Measurements from ENCODE around the gene PTPRN2.

PTPRN2 gene

DNA sequence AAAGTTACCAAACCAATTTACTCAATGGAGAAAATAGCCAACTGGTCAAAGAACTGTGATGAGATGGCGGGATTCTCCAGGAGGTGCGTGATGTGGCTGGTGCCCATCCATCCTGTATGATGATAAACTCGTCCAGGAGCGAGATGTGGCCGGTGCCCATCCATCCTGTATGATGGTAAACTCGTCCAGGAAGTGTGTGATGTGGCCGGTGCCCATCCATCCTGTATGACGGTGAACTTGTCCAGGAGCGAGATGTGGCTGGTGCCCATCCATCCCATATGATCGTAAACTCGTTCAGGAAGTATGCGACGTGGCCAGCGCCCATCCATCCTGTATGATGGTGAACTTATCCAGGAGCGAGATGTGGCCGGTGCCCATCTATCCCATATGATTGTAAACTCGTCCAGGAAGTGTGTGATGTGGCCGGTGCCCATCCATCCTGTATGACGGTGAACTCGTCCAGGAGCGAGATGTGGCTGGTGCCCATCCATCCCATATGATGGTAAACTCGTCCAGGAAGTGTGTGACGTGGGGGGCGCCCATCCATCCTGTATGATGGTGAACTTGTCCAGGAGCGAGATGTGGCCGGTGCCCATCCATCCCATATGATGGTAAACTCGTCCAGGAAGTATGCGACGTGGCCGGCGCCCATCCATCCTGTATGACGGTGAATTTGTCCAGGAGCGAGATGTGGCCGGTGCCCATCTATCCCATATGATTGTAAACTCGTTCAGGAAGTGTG, 754.6 kb downstream of the PTPRN2 start:
- DNase-seq = no peak

DNA sequence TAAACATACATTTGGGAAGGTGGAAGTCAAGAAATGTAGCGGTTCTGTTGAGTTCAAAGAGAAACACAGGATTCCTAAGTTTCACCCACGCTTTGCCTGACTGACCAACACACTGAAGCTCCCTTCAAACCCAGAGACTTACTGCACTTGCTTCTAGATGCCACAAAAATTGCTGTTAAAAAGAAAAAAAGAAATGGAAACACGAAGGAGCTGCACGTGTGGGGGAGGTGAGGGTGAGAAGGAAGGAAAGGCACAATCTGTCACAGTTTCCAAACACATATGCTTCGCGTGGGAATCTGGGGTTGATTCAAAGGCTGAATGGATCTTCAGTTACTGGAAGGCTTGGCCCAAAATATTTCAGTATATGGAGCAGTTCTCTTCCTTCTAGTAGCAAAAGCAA, 755.2 kb downstream of the PTPRN2 start:
- DNase-seq = no peak

DNA sequence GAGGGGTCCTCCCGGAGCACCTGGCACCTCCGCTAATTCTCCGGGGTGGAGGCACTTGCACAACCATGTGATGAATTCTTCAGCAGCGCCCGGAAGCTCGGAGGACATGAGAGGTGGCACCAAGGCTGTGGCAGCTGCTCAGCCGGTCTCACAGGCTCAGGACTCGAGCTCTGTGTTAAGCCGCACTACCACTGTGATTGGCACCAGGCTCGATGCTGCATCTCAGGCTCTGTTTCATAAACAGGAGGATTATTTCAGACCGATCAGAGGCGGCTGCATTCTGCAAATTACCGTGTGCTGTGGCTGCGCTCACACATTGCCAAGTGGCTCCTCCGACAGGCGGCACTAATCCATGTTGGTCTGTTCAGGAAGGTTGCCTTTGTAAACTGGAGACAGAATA, 755.6 kb downstream of the PTPRN2 start:
- no peak for DNase-seq

- DNase-seq = no peak
These were observed 756.3 kb downstream of the PTPRN2 start for GRCh38 chr7:157831143-157831905.

DNA sequence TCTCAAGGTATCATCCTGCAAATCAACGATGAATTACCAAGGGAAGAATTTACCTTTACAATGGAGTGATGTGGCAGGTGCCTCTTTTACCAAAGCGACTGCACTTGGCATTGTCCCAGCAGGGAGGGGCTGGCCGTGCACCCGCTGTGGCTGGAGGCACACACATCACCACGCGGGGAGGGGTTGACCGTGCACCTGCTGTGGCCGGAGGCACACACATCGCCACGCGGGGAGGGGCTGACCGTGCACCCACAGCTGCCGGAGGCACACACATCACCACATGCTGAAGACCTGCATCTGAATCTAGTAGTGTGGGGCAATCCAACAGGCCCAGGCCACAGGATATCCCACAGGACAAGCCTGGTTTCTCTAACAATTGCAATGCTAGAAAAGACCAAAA, 757.3 kb downstream of the PTPRN2 start:
- DNase-seq = no peak

DNA sequence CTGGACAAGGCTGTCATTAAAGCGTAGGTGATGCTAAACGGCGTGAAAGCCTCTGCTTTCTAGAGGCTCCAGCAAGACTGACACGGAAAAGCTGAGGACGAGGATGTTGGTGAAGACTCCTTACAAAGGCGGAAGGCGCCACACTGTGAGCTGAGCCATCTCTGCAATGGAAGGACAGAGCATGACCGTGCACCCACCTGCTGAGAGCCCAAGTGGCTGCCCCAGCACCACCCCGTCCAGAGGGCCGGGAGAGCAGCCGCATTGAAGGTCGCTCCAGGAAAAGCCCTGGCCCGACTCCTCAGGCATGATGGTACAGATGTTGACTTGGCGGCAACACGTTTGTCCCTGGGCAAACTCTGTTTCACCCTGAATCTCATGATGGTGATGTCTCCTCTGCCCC, 758.1 kb downstream of the PTPRN2 start:
- DNase-seq = no peak

DNA sequence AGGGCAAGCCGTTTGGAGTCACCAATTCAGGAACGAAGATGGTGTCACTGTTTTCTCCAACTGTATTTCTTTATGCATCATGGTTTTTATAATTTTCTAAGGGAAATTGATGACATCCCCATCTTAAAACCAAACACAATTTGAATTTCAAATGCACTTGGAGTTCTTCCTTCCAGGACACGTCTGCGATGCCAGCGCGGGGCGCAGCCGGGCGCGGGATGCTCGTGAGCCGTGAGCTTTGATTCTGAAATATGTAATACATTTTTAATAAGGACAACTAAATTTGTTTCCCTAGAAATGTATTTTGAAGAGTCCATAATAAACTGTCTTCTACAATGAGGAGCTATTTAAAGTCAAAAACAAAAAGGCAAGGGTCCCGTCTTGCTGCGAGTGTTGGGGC, 758.7 kb downstream of the PTPRN2 start:
- DNase-seq = no peak

GRCh38 chr7:157828190-157828589, 759.4 kb downstream of the PTPRN2 start:
- no peak for DNase-seq

DNA sequence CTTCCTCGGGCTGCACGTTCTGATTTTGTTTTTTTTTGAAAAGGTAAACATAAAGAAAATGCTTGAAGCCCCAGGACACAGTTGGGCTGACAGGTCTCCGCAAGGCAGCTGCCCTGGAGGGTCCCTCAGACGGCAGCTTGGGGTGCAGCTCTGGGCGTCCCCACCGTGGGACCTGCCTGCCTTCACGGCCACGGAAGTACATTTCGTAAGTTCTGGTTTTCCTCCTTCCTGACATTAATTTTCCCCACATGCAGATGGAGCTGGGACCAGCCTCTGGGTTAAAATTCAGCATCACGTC, 759.8 kb downstream of the PTPRN2 start:
- no peak for DNase-seq

DNA sequence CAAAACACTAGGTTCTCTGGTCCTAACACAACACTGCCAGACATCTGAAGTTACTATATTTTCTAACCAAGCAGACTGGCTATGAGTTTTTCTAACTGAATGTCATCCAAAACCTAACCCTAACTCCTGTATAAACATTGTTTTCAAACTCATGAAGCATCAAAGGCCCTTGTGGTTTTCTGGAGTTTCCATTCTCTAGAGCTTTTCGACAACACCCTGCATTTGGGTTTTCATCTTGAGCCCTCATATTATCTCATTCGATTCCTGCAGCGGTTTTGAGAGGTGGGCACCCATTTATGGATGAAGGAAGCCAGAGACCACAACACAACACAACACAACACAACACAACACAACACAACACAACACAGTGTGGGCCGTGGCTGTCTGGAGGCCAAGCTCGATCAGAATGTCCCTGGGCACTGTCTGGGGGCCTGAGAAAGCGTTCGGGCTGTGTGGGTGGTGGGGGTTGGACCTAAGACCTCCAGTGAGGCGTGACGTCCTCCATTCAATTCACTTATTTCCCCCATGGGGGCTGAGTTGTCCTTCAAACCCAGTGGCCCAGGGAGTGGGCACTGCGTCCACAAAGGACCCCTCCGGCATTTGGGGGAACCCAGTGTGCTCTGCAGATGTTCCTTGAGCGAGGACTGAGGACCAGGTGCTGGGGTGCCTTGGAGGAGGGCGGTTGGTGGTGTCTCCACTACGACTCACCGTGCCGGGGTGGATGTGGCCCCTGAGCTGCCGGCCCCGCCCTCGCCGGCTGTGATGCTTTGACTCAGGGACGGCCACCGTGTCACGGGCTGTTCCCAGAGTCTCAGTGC, 760.4 kb downstream of the PTPRN2 start:
- DNase-seq = no peak

DNA sequence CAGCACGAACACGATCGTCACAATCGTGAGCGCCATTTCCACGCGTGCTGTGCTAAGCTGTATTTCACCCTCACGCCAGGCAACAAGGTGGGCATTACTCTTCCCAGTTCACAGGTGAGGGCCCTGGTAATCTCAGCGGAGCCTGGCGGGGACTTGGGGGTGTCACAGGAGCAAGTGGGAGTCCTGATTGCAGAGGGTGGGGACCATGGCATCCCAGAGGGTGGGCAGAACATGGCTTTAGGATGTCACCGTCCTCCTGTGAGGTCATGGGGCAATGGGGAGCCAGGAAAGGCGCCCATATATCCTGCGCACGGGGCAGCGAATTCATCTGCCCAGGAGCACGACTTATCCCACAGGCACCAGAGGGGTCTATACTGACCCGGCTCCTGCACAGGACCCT, 761.1 kb downstream of the PTPRN2 start:
- no peak for DNase-seq

- no peak for DNase-seq
These were observed 762.3 kb downstream of the PTPRN2 start for GRCh38 chr7:157825325-157825724.

GRCh38 chr7:157824819-157825121, 762.9 kb downstream of the PTPRN2 start:
- no peak for DNase-seq

DNA sequence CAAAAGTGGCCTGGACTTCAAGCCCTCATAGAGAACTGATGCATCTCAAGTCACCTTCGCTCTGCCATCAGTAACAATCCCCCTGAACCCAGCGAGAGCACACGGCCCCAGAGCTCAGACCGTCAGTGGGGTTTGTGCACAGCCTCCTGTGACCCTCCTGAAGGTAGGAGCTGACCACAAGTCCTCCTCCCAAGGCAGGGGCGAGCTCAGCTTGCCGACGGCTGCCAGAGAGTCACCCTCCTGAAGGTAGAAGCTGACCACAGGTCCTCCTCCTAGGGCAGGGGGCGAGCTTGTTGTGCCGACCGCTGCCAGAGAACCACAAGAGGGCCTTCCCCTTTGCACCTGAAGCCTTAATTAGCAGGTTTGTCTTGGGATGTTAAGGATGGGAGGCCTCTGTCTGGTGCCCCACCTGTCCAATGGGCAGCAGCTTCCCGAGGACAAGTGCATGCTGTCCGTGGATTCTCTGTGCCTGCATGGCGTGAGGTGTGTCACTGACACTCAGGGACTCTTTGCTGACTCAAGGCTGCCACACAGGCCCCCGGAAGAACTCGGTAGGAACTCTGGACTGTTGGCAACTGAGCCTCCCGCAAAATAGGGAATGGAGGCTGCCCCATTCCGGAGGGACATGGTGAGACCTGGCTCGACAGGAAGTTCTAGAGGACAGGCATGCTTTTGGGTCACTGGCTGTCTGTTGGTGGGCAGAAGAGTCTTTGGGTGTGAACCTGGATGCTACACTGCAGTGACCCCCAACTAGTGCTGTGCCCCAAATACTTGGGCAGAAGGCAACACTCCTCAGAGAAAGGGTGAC, 763.4 kb downstream of the PTPRN2 start:
- no peak for DNase-seq

- no peak for DNase-seq
These were observed 765.0 kb downstream of the PTPRN2 start for GRCh38 chr7:157822688-157823031.

- no peak for DNase-seq
These were observed 765.5 kb downstream of the PTPRN2 start for GRCh38 chr7:157821959-157822687.

DNA sequence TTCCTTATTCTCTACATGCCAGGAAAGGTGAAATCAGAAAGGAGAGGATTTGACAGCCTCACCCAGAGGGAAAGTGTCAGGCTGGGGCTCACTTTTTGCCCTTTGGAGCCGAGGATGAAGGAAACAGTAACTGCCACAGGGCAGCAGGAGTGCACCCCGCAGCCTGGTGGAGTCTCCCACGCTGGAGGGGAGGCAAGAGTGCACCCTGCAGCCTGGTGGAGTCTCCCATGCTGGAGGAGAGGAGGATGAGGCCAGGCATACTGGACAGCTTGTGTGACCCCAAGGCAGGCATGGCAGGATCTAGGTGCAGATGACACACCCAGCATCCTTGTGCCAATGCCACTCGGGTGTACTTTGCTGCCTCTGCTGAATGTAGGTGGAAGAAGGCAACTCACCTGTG, 766.8 kb downstream of the PTPRN2 start:
- no peak for DNase-seq

GRCh38 chr7:157819455-157819807, 768.2 kb downstream of the PTPRN2 start:
- DNase-seq = no peak

- DNase-seq = no peak
These were observed 768.7 kb downstream of the PTPRN2 start for GRCh38 chr7:157818701-157819454.

DNA sequence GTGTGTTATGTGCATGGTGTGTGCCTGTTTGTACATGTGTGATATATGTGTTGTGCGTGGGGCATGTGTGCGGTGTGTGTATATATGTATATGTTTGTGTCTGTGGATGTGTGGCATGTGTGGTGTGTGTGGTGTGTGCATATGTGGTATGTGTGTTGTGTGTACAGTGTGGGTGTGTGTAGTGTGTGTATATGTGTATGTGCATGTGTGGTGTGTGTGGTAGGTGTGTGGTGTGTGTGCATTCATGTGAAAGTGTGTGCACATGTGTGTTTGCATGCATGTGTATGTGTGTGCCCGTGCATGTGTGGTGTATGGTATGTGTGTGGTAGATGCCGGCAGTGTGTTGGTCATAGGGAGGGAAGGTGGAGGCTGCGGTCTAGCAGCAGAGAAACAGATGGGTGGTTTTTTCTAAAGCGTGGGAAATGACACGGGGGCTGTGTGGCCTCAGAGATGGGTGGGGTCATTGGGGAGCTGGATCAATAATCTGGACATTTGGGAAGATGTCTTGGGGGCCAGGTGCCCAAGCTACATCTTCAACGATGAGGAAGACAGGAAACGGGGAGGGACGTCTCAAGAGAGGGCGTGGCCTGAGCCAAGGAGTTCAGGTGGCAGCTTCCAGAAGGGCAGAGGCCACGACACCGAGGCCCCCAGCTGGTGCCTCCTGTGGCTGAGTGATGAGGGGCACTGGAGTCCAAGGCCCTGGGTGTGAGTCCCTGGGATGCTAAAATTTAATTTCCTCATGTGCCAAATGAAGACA, 769.5 kb downstream of the PTPRN2 start:
- no peak for DNase-seq

GRCh38 chr7:157817433-157817832, 770.2 kb downstream of the PTPRN2 start:
- DNase-seq = no peak

Data from fibroblast of skin of abdomen (primary cell).